HG03196 (cell line): ENCODE data around the gene GLS.
"Not testable (repeated sequence)": the region's sequence is repeated elsewhere in the genome, so short reads cannot be mapped to it uniquely, and the experiment has no call there.

Source experiments
- ATAC-seq: cut with Tn5 transposase; IDR thresholded peaks from one replicate; pipeline ENCODE4 v1.9.1; 2021; ENCODE audit not compliant: unreplicated experiment

The GLS gene

DNA sequence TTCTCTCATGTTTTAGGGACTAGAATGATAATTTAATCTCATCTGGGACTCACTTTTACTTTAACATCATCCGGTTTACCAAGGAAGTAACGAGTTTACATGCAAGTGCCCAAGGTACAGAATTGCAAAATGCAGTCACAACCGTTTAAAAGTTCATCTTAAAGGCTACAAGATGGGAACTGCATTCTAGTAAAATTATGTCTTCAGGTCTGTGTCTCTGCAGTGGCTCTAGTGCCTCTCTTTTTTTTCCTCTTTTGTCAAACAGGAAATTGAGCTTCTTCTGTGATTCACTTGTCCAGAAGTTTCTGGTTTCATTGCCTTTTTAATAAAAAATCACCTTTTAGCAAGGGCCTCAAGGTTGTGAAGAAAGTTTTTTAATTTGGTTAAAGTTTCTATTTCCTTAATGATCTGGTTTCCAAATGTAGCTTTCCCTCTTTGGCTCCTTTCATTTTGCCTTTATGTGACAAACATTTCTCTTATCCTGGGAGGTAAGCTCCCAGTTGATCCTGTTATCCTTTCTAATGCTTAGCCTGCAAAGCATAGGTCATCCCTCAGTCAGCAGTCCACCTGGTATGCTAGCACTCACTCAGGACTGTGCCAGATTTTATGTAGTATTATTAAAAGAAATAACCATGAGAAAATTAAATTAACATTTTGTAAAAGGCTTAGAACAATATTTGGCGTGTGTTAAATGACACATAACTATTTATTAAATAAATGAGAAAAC is 2.4 kb downstream of the GLS start:
- no peak for ATAC-seq

- not testable (repeated sequence) for ATAC-seq
Measured at GRCh38 chr2:190885844-190886243, 5.2 kb downstream of the GLS start.

- peak; percentile 66 for ATAC-seq
Measured at GRCh38 chr2:190887089-190887488, 6.5 kb downstream of the GLS start.

DNA sequence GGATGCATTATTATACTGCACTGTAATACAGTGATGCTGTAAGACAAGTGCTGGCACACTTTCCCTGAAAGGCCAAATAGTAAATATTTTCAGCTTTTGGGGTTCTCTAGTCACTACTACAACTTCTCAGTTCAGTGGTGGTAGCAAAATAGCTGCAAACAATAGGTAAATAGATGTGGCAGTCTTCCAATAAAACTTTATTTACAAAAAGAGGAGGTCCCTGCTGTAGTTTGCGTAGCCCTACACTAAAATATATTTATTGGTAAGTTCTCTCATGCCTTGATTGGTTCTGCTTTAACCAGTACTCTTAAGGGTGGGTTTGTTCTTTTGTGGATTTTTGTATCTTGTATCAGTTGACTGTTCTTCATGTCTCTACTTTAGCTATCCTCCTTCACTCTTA is 7.8 kb downstream of the GLS start:
- no peak for ATAC-seq

DNA sequence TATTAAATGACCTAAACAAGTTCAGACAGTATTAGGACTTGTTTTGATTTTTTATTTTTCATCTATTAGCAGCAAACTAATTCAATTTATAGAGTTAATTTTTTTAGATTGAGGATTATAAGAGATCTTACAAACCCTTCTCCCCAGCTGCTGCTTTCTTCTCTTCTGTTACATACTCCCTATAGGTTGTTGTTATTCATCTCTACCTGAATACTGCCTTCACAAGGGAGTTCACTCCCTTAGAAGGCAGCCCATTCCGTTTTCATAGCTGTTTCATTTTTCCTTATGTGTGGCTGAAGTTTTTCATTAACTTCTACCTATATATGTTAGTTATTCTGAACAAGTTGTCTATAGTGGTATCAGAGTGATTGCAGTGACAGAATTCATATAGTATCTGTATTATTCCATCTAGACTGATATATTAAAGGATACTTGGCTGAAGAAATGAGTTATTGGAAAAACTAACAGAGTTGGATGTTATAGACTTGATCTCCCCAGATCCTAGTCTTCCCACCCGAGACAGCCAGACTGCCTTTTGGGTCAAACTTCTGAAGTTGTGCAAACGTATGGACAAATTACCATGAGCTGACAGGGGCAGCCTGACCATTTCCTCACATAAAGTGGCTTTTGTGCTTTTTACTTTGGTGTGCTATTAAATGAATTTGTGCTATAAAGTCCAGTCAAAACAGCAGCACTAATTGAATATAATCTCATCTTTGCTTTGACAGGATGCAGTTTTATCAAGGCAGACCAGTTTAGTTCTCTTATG is 8.7 kb downstream of the GLS start:
- no peak for ATAC-seq

DNA sequence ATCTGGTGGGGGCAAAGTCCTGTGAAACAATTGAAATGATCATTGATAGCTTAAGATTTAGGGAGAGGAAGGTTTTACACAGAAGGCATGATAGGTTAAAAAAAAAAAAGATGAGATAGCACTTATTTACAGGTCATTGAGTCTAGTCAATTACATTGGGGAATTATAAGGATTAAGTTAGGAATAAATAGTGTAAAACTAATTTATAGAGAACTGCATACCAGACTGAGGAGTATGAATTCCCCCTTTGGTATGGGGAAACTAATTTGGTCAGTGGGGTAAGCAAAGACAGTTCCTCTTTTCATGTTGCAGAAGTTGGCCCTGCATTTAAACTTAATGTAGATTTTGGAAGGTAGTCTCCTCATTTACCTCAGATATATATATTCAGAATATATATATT is 10.8 kb downstream of the GLS start:
- no peak for ATAC-seq

GRCh38 chr2:190891889-190892288 is 11.3 kb downstream of the GLS start:
- no peak for ATAC-seq

- no peak for ATAC-seq
Measured at GRCh38 chr2:190893157-190893556, 12.5 kb downstream of the GLS start.

- no peak for ATAC-seq
Measured at GRCh38 chr2:190896477-190896876, 15.9 kb downstream of the GLS start.

DNA sequence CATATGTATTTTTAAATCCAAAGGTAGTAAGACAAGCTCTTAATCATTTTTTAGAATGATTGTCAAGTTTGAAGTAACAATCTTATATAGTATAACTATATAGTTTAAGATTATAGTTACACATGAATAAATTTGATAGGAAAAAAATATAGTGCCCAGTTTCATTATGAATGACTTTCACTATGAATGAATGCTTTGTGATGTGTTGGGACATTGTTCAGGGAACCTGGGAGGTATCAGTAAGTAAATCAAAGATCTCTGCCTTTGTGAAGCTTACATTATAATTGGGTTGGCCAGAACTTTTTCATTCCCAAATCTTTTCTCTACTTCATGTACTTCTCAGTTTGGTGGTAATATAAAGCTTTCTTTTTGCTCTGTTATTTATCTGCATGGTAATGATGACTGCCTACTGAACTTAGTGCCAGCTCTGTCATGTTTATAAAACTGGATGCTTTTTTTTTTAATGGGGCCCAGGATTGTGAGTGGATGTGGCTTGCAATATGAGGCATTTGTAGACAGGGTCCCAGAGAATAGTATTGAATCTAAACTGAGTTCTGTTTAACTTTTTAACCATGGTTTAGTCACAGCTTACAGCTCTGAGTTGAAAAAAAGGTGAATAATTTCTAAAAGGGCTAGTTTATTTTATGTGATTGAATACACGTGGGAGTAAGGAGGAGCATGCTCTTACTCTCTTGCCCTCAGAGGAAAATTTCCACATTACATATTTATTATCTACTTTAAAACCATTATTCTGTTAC is 23.3 kb downstream of the GLS start:
- ATAC-seq, result no peak

- no peak for ATAC-seq
Measured at GRCh38 chr2:190904640-190905261, 24.1 kb downstream of the GLS start.

- ATAC-seq, result no peak
Measured at GRCh38 chr2:190908532-190908931, 27.9 kb downstream of the GLS start.

DNA sequence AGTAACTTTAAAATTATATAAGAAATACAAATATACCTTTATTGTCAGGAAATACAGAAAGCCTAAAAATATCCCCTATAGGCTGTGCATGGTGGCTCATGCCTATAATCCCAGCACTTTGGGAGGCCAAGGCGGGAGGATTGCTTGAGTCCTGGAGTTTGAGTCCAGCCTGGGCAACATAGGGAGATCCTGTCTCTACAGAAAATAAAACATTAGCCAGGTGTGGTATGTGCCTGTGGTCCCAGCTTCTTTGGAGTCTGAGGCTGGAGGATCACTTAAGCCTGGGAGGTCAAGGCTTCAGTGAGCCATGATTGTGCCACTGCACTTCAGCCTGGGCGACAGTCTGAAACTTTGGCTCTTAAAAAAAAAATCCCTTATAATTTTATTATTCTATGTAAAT is 29.1 kb downstream of the GLS start:
- ATAC-seq, result no peak

- no peak for ATAC-seq
Measured at GRCh38 chr2:190910341-190911136, 29.9 kb downstream of the GLS start.

DNA sequence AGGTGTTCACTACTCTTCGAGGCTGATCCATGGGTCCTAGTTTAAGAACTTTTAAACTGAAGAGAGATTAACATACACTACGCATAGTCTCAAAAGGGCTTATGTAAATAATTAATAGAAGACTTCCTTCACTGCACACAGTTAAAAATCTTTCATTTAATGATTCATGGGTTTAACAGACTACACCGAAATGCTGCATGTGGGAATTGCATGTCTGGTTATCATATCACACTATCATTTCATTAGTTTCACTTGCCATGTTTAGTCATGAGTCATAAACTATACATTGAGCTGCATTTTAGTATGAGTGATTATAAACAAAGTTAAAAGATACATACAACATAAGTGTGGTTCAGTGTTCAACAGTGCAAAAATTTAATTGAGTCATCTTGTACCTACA is 31.2 kb downstream of the GLS start:
- peak; percentile 93 for ATAC-seq

- no peak for ATAC-seq
Measured at GRCh38 chr2:190912726-190913125, 32.1 kb downstream of the GLS start.

DNA sequence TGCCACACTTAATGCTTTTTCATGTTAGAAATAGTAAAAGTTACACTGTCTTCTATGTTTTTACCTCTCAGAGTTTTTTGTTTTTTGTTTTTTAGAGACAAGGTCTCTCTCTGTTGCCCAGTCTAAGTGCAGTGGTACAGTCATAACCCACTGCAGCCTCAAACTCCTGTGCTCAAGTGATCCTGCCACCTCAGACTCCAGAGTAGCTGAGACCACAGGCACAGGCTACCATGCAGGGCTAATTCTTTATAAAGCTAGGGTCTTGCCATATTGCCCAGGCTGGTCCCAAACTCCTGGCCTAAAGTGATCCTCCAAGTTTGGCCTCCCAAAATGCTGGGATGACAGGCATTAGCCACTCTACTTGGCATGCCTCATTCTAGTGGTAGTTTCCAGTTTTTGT is 33.1 kb downstream of the GLS start:
- no peak for ATAC-seq

- no peak for ATAC-seq
Measured at GRCh38 chr2:190916829-190917228, 36.2 kb downstream of the GLS start.

DNA sequence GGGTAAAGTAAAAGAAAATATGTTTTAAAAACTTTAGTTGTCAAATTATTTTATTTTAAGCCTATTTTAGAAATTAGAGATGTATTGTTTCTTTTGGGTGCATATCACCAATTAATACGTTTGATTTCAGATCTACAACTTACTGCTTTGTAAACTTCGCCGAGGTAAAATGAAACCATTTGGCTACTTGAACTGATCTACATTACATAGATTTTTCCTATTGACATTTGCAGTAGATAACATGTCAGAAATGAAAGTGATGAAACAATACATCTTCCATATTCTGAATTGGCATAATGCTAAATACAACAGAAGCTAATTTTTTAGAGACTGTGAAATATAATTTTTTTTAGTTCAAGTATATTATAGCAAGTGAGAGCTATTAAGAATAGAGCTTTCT is 39.5 kb downstream of the GLS start:
- no peak for ATAC-seq

- no peak for ATAC-seq
Measured at GRCh38 chr2:190922376-190922775, 41.8 kb downstream of the GLS start.

- ATAC-seq, result no peak
Measured at GRCh38 chr2:190927301-190927700, 46.7 kb downstream of the GLS start.
